Measurements from ENCODE around the gene SLC35B4.
"Not testable (repeated sequence)": the region's sequence is repeated elsewhere in the genome, so short reads cannot be mapped to it uniquely, and the experiment has no call there.

SLC35B4 gene

GRCh38 chr7:134330974-134331373 is 14.2 kb upstream of the SLC35B4 start:
- no peak for DNase-seq

- DNase-seq, result no peak
Measured at GRCh38 chr7:134329614-134330346, 13.1 kb upstream of the SLC35B4 start.

GRCh38 chr7:134328900-134329299 is 12.2 kb upstream of the SLC35B4 start:
- DNase-seq, result no peak

- DNase-seq, result peak; percentile 64
Measured at GRCh38 chr7:134327896-134328295, 11.2 kb upstream of the SLC35B4 start.

- no peak for DNase-seq
Measured at GRCh38 chr7:134324107-134324506, 7.4 kb upstream of the SLC35B4 start.

GRCh38 chr7:134320201-134320600 is 3.5 kb upstream of the SLC35B4 start:
- no peak for DNase-seq

GRCh38 chr7:134318443-134318842 is 1.7 kb upstream of the SLC35B4 start:
- no peak for DNase-seq

- no peak for DNase-seq
Measured at GRCh38 chr7:134317434-134317833, 704 bp upstream of the SLC35B4 start.

- no peak for DNase-seq
Measured at GRCh38 chr7:134315679-134316538, 821 bp downstream of the SLC35B4 start.

- DNase-seq, result no peak
Measured at GRCh38 chr7:134313543-134313942, 3.2 kb downstream of the SLC35B4 start.

GRCh38 chr7:134312717-134313116 is 4.0 kb downstream of the SLC35B4 start:
- DNase-seq, result no peak

- DNase-seq, result no peak
Measured at GRCh38 chr7:134311807-134312206, 4.9 kb downstream of the SLC35B4 start.

- DNase-seq, result no peak
Measured at GRCh38 chr7:134308548-134308947, 8.2 kb downstream of the SLC35B4 start.

GRCh38 chr7:134307320-134307719 is 9.4 kb downstream of the SLC35B4 start:
- no peak for DNase-seq

GRCh38 chr7:134302120-134302519 is 14.6 kb downstream of the SLC35B4 start:
- no peak for DNase-seq

- no peak for DNase-seq
Measured at GRCh38 chr7:134301592-134301991, 15.1 kb downstream of the SLC35B4 start.

GRCh38 chr7:134300988-134301387 is 15.7 kb downstream of the SLC35B4 start:
- no peak for DNase-seq

- no peak for DNase-seq
Measured at GRCh38 chr7:134298902-134299683, 17.6 kb downstream of the SLC35B4 start.

- DNase-seq, result no peak
Measured at GRCh38 chr7:134297489-134297888, 19.2 kb downstream of the SLC35B4 start.

- DNase-seq, result not testable (repeated sequence)
Measured at GRCh38 chr7:134295982-134296381, 20.7 kb downstream of the SLC35B4 start.

- no peak for DNase-seq
Measured at GRCh38 chr7:134293002-134293740, 23.6 kb downstream of the SLC35B4 start.

- DNase-seq, result no peak
Measured at GRCh38 chr7:134290286-134290685, 26.4 kb downstream of the SLC35B4 start.

- DNase-seq, result no peak
Measured at GRCh38 chr7:134289841-134290240, 26.9 kb downstream of the SLC35B4 start.
